HepG2 (cell line): Measurements from ENCODE around the gene RASGRP1. TPM values are rescaled to one million over a fixed set of nuclear protein-coding genes. Genes with fewer than 3 reads are reported as not detected.

ENCODE experiments used
- CHD2 ChIP-seq: IDR thresholded peaks from 2 replicates; pipeline ENCODE4 v1.6.1; 2011; ENCODE audit warnings: low read depth, low read length, improper control_type of control experiment
- NFAT5 ChIP-seq: sonication (generic); formaldehyde crosslinking; IDR thresholded peaks from 2 replicates; pipeline ENCODE4 v1.4.0; 2020; ENCODE audit warnings: missing genetic modification reagents
- ZIK1 ChIP-seq: sonication (generic); formaldehyde crosslinking; IDR thresholded peaks from 2 replicates; pipeline ENCODE4 v1.5.0; 2020; ENCODE audit warnings: mild to moderate bottlenecking, low read depth, missing genetic modification reagents, borderline replicate concordance
- ZNF501 ChIP-seq: sonication (generic); formaldehyde crosslinking; IDR thresholded peaks from 2 replicates; pipeline ENCODE4 v1.5.1; 2020; ENCODE audit warnings: mild to moderate bottlenecking, moderate library complexity, missing genetic modification reagents
- ZNF687 ChIP-seq: sonication (generic); formaldehyde crosslinking; IDR thresholded peaks from 2 replicates; pipeline ENCODE4 v1.5.1; 2020; ENCODE audit warnings: mild to moderate bottlenecking, missing genetic modification reagents, moderate library complexity
- ZNF761 ChIP-seq: sonication (generic); formaldehyde crosslinking; conservative IDR thresholded peaks from 2 replicates; pipeline ENCODE4 v1.4.0; 2020; ENCODE audit warnings: mild to moderate bottlenecking, missing genetic modification reagents
- ZSCAN25 ChIP-seq: sonication (generic); formaldehyde crosslinking; IDR thresholded peaks from 2 replicates; pipeline ENCODE4 v1.8.0; 2022; ENCODE audit warnings: mild to moderate bottlenecking, missing genetic modification reagents
- polyA plus RNA-seq, 8 experiments: library from polyadenylated mRNA; depleted of rRNA in 3 of 8; stranded (reverse) in 7 of 8; unstranded in 1 of 8; fragments of >200 nt; fragmentation: Illumina TruSeq in 4 of 8; extraction: Trizol in 4 of 8; gene quantifications; 2 replicates each; pipeline versions ENCODE4 v1.2.1 to v1.2.3, GENCODE V29; 2011 to 2016; ENCODE audit warnings: low read depth in 4 of 8, missing spikeins in 1 of 8, mixed read lengths in 1 of 8; ENCODE audit not compliant: insufficient read depth in 1 of 8
- total RNA-seq, 5 experiments: library from RNA; depleted of rRNA; stranded (reverse); fragments of >200 nt; fragmentation: Illumina TruSeq; extraction: Trizol; gene quantifications; 2 replicates each; pipeline ENCODE4 v1.2.3, GENCODE V29; 2016; ENCODE audit warnings: low read depth in 1 of 5

RASGRP1 gene
- total and polyA plus RNA-seq, 2 of the 13 experiments (the other 11 are each of a cell fraction or from before 2014, with no cell fraction given): 0.07 TPM; not detected in 1

- no peak for TF ChIP-seq ZNF687 (CRISPR knock-in tag)
- TF ChIP-seq ZSCAN25 (CRISPR knock-in tag): no peak
- no peak for TF ChIP-seq ZIK1 (CRISPR knock-in tag)
- TF ChIP-seq CHD2: no peak
- no peak for TF ChIP-seq ZNF501
- no peak for TF ChIP-seq ZNF761 (CRISPR knock-in tag)
- TF ChIP-seq NFAT5 (CRISPR knock-in tag): no peak
- TF ChIP-seq, all 625 proteins: peak for 0
These were observed 2.3 kb downstream of the RASGRP1 start (continued) for GRCh38 chr15:38562278-38562677.
